Endothelial cell of umbilical vein (primary cell): Measurements from ENCODE around the gene USH1C. TPM values are rescaled to one million over a fixed set of nuclear protein-coding genes. Genes with fewer than 3 reads are reported as not detected.

Experiments
- BruUV-seq: library from RNA; stranded (reverse); fragments of 400-500 nt; replicated peaks from 2 replicates; lab custom pipeline; 2021; lab: Mats Ljungman, UMichigan
- CTCF ChIA-PET: fragments of 300-600, 350-600 bp; sonication (Branson Sonifier 250); formaldehyde crosslinking; loops from one replicate; lab custom pipeline; 2021; ENCODE audit warnings: antibody characterized with exemption, inconsistent platforms; lab: Charles Lee
- POLR2A ChIA-PET: fragments of 300-600, 350-600 bp; sonication (Branson Sonifier 250); formaldehyde crosslinking; loops from one replicate; lab custom pipeline; 2021; ENCODE audit warnings: antibody characterized with exemption, inconsistent platforms; lab: Charles Lee
- DNase-seq: peaks from one replicate; pipeline ENCODE4 v3.0.0-alpha.2; 2011; ENCODE audit warnings: low read depth, low spot score
- FAIRE-seq: peaks from 2 replicates; lab custom pipeline; 2011; peaks lifted over from hg19 to GRCh38; lab: Jason Lieb, UNC
- H2AFZ ChIP-seq: 2 replicates; pipeline ENCODE4 v1.6.0; 2012; ENCODE audit warnings: low read depth, low read length, control low read depth, inconsistent platforms
- H3K27ac ChIP-seq: 2 replicates; pipeline ENCODE4 v1.5.1; 2011; ENCODE audit warnings: low read depth, mild to moderate bottlenecking, control low read depth, low read length, moderate library complexity; ENCODE audit not compliant: insufficient read depth
- H3K27me3 ChIP-seq, 2 experiments: 2 replicates each; pipeline versions ENCODE4 v1.6.0 to v1.6.1; 2011; ENCODE audit warnings: low read length in 2 of 2, mixed read lengths in 1 of 2; ENCODE audit not compliant: control insufficient read depth in 2 of 2, insufficient read depth in 2 of 2
- H3K36me3 ChIP-seq, 2 experiments: 2 replicates in 1 of 2; 3 replicates in 1 of 2; pipeline ENCODE4 v1.5.1; 2011; ENCODE audit warnings: low read length in 2 of 2, mild to moderate bottlenecking in 1 of 2, moderate library complexity in 1 of 2; ENCODE audit not compliant: control insufficient read depth in 2 of 2, insufficient read depth in 2 of 2; ENCODE audit errors: extremely low read depth in 1 of 2
- H3K4me1 ChIP-seq: 3 replicates; pipeline ENCODE4 v1.5.1; 2011; ENCODE audit warnings: mild to moderate bottlenecking, low read length; ENCODE audit not compliant: control insufficient read depth, insufficient read depth; ENCODE audit errors: extremely low read depth
- H3K4me2 ChIP-seq: 2 replicates; pipeline ENCODE4 v1.6.1; 2011; ENCODE audit warnings: low read length, control low read depth, mixed read lengths; ENCODE audit not compliant: insufficient read depth
- H3K4me3 ChIP-seq, 3 experiments: fragments of 200-600 bp in 1 of 3; sonication (generic), shearing (Covaris generic) in 1 of 3; replicated peaks in 1 of 3; 2 replicates each; pipeline ENCODE4 v1.5.1; 2011 to 2016; ENCODE audit warnings: control low read depth in 3 of 3, low read length in 3 of 3, mild to moderate bottlenecking in 2 of 3, inconsistent platforms in 1 of 3, low read depth in 1 of 3, moderate library complexity in 1 of 3; ENCODE audit not compliant: insufficient read depth in 1 of 3
- H3K79me2 ChIP-seq: 2 replicates; pipeline ENCODE4 v1.6.0; 2012; ENCODE audit warnings: low read length, inconsistent platforms; ENCODE audit not compliant: control insufficient read depth, insufficient read depth
- H3K9ac ChIP-seq: replicated peaks from 2 replicates; pipeline ENCODE3; 2011; ENCODE audit warnings: low read length, control low read depth; ENCODE audit not compliant: insufficient read depth; ENCODE audit errors: extremely low read depth
- H3K9me1 ChIP-seq: replicated peaks from 3 replicates; pipeline ENCODE4 v1.6.0; 2011; ENCODE audit warnings: mild to moderate bottlenecking, low read length; ENCODE audit not compliant: control insufficient read depth, insufficient read depth; ENCODE audit errors: extremely low read depth
- H3K9me3 ChIP-seq: replicated peaks from 2 replicates; pipeline ENCODE4 v1.5.1; 2012; ENCODE audit warnings: low read length, inconsistent platforms; ENCODE audit not compliant: control insufficient read depth, insufficient read depth
- H4K20me1 ChIP-seq: replicated peaks from 2 replicates; pipeline ENCODE3; 2011; ENCODE audit warnings: mild to moderate bottlenecking, low read length; ENCODE audit not compliant: control insufficient read depth, insufficient read depth; ENCODE audit errors: extremely low read depth
- EZH2 ChIP-seq: IDR thresholded peaks from 2 replicates; pipeline ENCODE4 v1.6.1; 2012; ENCODE audit warnings: borderline replicate concordance, low read depth, mild to moderate bottlenecking, moderate library complexity, low read length, inconsistent platforms; ENCODE audit not compliant: severe bottlenecking
- FOS ChIP-seq: IDR thresholded peaks from 2 replicates; pipeline ENCODE4 v1.6.1; 2011; ENCODE audit warnings: mild to moderate bottlenecking, low read length, moderate library complexity, borderline replicate concordance; ENCODE audit not compliant: insufficient read depth
- GATA2 ChIP-seq: IDR thresholded peaks from 2 replicates; pipeline ENCODE4 v1.7.0; 2011; ENCODE audit warnings: low read depth, mild to moderate bottlenecking, moderate library complexity, mixed read lengths, low read length; ENCODE audit not compliant: insufficient read length, insufficient read depth
- JUN ChIP-seq: IDR thresholded peaks from 2 replicates; pipeline ENCODE4 v1.6.1; 2011; ENCODE audit warnings: borderline replicate concordance, low read depth; ENCODE audit not compliant: insufficient read length, insufficient read depth
- MAX ChIP-seq: IDR thresholded peaks from 2 replicates; pipeline ENCODE4 v1.6.1; 2011; ENCODE audit not compliant: insufficient read depth, insufficient read length
- MYC ChIP-seq: IDR thresholded peaks from one replicate; pipeline ENCODE4 v1.6.1; 2011; ENCODE audit warnings: mild to moderate bottlenecking, low read depth, low read length
- POLR2A ChIP-seq: IDR thresholded peaks from 2 replicates; pipeline ENCODE4 v1.6.1; 2012; ENCODE audit warnings: low read depth, mild to moderate bottlenecking, control low read depth, low read length
- POLR2AphosphoS5 ChIP-seq: IDR thresholded peaks from 2 replicates; pipeline ENCODE4 v1.6.1; 2012; ENCODE audit warnings: low read depth, mild to moderate bottlenecking, control low read depth, low read length, moderate library complexity; ENCODE audit not compliant: insufficient read depth
- dilution Hi-C: fragments of 300-500 bp; cut with MboI; formaldehyde crosslinking; loops from one replicate; pipeline ENCODE4 v1.15.0; 2019; ENCODE audit warnings: low sequenced_read_pairs; ENCODE audit not compliant: extremely low pct_ligation_motif_present
- intact Hi-C: fragments of 100-400 bp; cut with micrococcal nuclease; formaldehyde crosslinking; loops from one replicate; pipeline ENCODE4 v1.10.0; 2022
- polyA plus RNA-seq, 4 experiments: library from polyadenylated mRNA; depleted of rRNA in 3 of 4; stranded (reverse) in 3 of 4; unstranded in 1 of 4; fragments of >200 nt; gene quantifications; 2 replicates each; pipeline versions ENCODE4 v1.2.1 to v1.2.3, GENCODE V29; 2011 to 2012; ENCODE audit warnings: missing spikeins in 1 of 4
- total RNA-seq: library from RNA; stranded (reverse); gene quantifications from 2 replicates; pipeline ENCODE4 v1.2.3, GENCODE V29; 2021
- TF ChIP-seq, protein P1 (sequence below), 2 donors: IDR thresholded peaks; 1 replicate in 1 of 2; 2 replicates in 1 of 2; pipeline ENCODE4 v1.5.1; 2011; ENCODE audit warnings: low read length in 2 of 2, mild to moderate bottlenecking in 2 of 2, moderate library complexity in 2 of 2, control low read depth in 1 of 2, inconsistent platforms in 1 of 2, low read depth in 1 of 2; ENCODE audit not compliant: insufficient read depth in 1 of 2; ENCODE audit errors: extremely low read depth in 1 of 2

USH1C gene
- total and polyA plus RNA-seq, 2 donors (not counting 3 experiments of a cell fraction or from before 2014, with no cell fraction given) = not detected

DNA sequence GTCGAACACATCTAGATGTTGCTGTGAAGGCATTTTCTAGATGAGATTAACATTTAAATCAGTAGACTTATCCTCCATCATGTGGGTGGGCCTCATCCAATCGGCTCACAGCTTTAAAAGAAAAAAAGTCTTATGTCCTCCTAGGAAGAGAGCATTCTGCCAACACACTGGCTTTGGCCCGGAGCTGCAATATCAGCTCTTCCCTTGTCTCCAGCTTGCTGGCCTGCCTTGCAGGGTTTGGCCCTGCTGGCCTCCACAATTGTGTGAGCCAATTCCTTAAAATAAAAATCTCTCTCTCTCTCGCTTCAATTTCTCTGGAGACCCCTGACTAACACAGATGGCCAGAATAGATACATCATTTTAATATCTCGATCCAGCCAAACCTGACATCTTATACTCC is 54.5 kb downstream of the USH1C start:
- Histone ChIP-seq H3K4me3 (no peak overlapping the region), H3K4me2 (no peak overlapping the region), H3K36me3 (no peaks in the 10 kb centered on the region), H3K4me1 (no peaks in the 10 kb centered on the region), H3K27ac (no peak overlapping the region), H3K79me2 (no peaks in the 10 kb centered on the region), H3K9me3 (no peaks in the 10 kb centered on the region), H3K27me3 (peaks cover 0 to 2% of the 10 kb centered on the region in 2 experiments), H4K20me1 (no peaks in the 10 kb centered on the region), H3K9me1 (no peaks in the 10 kb centered on the region), H2AFZ (no peak overlapping the region), H3K9ac (no peak overlapping the region)
- FAIRE-seq (no peak), DNase-seq (no peak)
- TF ChIP-seq FOS (no peak), MYC (no peak), EZH2 (no peak), JUN (no peak), POLR2A (no peak), POLR2AphosphoS5 (no peak), MAX (no peak), GATA2 (no peak)
- TF ChIP-seq, protein P1, sequence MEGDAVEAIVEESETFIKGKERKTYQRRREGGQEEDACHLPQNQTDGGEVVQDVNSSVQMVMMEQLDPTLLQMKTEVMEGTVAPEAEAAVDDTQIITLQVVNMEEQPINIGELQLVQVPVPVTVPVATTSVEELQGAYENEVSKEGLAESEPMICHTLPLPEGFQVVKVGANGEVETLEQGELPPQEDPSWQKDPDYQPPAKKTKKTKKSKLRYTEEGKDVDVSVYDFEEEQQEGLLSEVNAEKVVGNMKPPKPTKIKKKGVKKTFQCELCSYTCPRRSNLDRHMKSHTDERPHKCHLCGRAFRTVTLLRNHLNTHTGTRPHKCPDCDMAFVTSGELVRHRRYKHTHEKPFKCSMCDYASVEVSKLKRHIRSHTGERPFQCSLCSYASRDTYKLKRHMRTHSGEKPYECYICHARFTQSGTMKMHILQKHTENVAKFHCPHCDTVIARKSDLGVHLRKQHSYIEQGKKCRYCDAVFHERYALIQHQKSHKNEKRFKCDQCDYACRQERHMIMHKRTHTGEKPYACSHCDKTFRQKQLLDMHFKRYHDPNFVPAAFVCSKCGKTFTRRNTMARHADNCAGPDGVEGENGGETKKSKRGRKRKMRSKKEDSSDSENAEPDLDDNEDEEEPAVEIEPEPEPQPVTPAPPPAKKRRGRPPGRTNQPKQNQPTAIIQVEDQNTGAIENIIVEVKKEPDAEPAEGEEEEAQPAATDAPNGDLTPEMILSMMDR (IDR thresholded peaks at IDR 0.05; ENCODE audit: extremely low read depth in 1 of 2, insufficient read depth in 1 of 2, low read depth in 1 of 2, low read length in 2 of 2) = no peak
- CTCF ChIA-PET = interaction anchor here (0.6 kb wide), 1 partner anchor 19 kb away, joined by 3 read pairs; no protein-coding TSS in a partner anchor
- intact Hi-C loops (loop anchor here (5.0 kb wide), 1 partner anchor 248 kb away; no protein-coding TSS in a partner anchor), dilution Hi-C loops (no loop called here)
- BruUV-seq = no TSS peak
- POLR2A ChIA-PET = interaction anchor here (0.5 kb wide), 1 partner anchor 19 kb away, joined by 3 read pairs; no protein-coding TSS in a partner anchor
